GM15510 (cell line): ENCODE measurements around the gene NFKBIL1.

ENCODE experiments used
- POLR2A ChIP-seq: IDR thresholded peaks from 3 replicates; pipeline ENCODE4 v1.6.1; 2011; ENCODE audit warnings: borderline replicate concordance; ENCODE audit not compliant: insufficient read length; ENCODE audit errors: extremely low read depth

NFKBIL1 gene

GRCh38 chr6:31531771-31532643 is 15.4 kb upstream of the NFKBIL1 start:
- TF ChIP-seq POLR2A: no peak

DNA sequence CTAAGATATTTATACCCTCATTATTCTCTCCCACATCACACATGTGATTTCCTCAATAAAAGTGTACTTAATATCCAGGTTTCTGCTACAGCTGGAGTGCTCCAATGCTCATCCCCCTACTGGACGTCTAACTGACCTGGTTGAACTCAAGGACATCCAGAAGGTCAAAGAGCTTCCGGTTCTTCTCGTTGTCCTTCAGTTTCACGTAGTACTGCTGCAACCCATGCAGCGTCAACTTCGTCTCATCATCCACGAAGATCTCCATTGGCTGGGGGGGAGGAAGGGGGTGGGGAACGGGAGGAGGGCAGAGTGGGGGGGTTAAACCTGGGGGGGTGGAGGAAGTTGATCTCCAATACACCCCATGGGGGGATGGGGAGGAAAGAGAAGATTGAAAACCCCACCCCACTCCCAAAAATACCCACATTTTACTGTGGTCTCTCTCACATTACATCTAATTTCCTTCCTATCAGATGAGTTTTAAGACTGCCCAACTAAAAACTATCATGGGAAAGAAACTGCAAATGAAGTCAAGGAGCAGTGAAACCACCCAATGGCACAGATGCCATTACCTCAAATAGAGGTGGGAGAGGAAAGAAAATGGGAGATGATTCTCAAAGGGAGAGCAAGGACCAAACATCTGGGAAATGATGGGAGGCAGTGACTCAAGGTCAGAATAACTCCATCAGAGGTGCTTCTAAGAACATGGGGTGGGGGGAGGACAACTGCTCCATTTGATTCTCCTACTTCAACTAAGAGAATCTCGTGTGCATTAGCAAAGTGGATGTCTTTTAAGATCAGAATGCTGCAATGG is 14.6 kb upstream of the NFKBIL1 start:
- TF ChIP-seq POLR2A: no peak

GRCh38 chr6:31533455-31533841 is 14.0 kb upstream of the NFKBIL1 start:
- TF ChIP-seq POLR2A: no peak

- TF ChIP-seq POLR2A: no peak
These were observed 13.4 kb upstream of the NFKBIL1 start for GRCh38 chr6:31534011-31534410.

DNA sequence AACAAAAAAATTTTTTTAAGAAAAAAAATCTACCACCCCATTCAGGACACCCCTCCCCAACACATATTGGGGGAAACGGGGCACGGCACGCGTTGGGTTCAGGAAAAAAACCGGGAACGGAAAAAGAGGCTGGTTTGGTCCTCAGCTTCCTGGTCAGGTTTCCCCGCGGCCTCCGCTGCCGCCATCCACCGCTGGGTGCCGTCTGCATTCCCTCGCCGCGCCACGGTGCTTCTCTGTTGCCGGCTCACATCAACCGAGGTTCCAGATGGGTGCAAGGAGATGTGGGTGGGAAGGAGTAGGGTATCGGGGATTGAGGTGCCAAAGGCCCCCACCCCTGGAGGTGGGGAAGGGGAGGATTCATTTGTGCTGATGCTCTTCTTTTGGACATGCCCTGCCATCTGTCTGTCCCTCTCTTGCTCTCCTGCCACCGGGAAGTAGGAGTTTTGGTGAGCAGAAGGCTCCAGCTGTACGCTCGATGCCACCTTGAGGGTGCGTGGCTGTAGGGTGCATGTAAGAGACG is 12.8 kb upstream of the NFKBIL1 start:
- no peak for TF ChIP-seq POLR2A

- TF ChIP-seq POLR2A: no peak
These were observed 11.7 kb upstream of the NFKBIL1 start for GRCh38 chr6:31535538-31536324.

DNA sequence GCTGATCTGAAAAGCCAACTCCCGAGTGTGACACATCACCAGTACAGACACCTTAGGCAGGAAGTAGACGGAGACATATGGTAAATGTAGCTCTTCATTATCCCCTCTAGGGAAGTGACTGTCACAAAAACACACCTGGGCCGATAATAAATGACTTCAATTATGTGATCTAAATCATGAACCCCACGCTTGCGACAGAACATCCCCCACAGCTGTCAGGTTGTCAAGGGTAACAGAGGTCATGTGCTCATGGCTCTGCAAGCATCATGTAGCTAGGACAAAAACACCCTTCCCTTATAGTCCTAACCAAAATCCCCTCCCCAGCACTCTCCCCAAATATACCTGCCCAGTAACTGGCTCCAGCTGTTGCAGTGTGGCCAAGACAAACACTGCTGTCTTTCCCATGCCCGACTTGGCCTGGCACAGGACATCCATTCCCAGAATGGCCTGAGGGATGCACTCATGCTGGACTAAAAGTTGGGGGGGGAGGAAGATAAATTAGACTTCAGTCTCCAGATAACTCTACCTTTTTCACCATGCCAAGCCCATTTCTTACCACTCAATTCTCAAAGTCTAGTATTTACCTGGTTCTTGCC is 8.5 kb upstream of the NFKBIL1 start:
- no peak for TF ChIP-seq POLR2A

DNA sequence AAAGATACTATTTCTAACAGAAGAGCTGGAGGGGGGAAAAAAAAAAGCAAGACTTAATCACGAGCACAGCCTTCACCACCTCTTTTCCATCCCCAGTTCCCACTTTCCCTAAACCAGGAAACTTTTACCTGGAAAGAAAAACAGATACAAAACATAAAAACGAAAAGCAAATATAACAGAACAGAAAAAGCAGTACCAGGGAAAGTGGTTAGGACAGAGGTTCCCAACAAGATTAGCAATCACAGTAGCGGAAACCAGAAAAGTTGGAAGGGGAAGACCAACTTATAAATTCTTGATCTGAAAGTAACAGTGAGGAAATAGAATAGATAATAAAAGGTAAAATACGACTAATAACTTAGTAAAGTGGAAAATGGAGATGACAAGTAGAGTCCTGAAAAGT is 6.8 kb upstream of the NFKBIL1 start:
- no peak for TF ChIP-seq POLR2A

DNA sequence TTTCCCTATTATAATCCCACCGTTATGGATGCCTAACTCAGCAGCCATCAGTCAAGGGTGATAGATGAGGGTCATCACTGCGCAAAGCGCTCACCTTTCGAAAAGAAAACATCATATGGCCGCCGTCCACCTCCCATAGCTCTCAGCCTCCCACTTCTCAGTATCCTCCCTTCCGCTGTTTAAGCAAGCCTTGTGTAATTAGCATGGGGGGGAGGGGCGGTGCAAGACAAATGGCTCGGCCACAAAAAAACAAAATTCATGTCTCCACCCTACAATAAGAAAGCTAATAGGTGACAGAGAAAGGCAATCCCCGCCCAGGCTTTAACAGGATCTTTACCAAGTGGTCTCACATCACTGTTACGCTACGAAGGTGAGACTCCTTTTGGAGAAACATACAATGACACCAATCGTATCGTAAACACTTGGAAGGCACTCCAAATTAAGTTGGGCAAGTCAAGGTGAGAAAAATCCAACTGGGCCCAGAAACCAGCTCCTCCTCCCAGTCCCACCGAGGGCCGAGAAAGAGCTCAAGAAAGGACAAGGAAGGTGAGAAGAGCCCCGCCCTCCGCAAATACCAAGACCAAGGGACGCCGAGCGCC is 6.2 kb upstream of the NFKBIL1 start:
- TF ChIP-seq POLR2A: no peak

DNA sequence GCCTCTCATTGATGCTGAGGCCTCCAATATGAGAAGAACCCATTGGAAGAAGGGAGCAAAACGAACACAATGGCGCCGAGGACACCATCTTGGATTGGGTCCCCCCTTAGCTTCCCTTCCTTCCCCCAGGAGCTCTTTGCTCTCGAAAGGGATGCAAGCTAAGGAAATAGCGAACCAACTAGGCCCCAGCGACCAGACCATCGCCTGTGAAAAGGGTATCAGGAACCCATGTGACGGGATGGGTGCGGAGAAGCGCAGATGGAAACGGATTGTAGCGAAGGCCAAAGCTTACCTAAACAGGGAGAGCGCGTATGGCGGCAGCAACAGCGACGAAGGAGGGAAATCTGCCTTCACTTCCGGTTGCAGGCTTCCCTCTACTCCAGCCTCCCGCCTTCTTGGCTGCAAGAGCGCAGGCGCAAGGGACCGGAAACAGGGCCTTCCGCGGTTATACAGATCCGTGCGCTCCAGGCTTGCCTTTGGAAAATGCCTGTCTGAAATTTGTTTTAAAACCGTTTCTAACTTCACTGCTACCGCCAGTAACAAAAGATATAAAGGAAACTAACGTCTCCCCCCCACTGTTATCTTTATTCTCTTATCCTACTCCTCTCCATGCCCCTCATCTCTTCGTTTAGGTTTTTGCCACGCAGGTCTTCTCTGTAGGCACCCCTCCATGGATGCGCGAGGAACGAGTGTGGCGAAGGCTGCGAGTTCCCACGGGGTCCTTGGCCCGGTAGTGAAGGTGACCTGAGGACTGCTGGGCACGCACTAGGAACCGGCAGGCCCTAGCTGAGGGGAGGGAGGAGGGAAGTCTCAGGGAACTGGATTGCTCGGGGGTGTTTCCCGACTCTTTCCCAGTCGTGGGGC is 5.5 kb upstream of the NFKBIL1 start, which contains the start of gene DDX39B:
Gene DDX39B, minus strand, starts transcription at position 346 of the 864 bp plus-strand sequence. CDS start 1,471 bp downstream, outside the sequence.
- TF ChIP-seq POLR2A: peak; percentile 90

- no peak for TF ChIP-seq POLR2A
These were observed 3.8 kb upstream of the NFKBIL1 start for GRCh38 chr6:31543639-31544038.

- TF ChIP-seq POLR2A: no peak
These were observed 2.7 kb upstream of the NFKBIL1 start for GRCh38 chr6:31544676-31545075.

DNA sequence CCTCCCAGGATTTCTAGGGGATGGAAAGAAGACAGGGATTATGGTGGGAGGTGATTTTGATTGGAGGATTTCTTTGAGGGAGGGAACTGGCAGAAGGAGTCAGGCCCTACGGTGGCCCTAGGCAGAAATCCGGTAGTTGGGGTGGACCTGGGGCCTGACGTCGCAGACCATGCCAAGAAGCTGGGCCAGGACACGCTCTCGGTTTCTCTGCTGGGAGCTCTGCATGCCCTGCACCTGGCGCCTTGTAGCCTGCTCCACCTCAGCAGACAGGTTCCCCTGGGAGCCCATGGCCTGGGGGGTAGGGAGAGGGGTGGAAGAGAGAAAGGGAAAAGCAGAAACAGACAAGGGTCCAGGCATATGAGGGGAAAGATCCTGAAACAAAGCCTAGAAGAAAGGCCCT is 2.1 kb upstream of the NFKBIL1 start:
- TF ChIP-seq POLR2A: no peak
